Cerebellar cortex (tissue), 1 donor: ENCODE measurements around the gene SCD.
"Not testable (repeated sequence)": the region's sequence is repeated elsewhere in the genome, so short reads cannot be mapped to it uniquely, and the experiment has no call there.

Experiments
- DNase-seq: peaks from one replicate; pipeline ENCODE4 v3.0.0-alpha.2; 2015; ENCODE audit warnings: low spot score

The SCD gene

DNA sequence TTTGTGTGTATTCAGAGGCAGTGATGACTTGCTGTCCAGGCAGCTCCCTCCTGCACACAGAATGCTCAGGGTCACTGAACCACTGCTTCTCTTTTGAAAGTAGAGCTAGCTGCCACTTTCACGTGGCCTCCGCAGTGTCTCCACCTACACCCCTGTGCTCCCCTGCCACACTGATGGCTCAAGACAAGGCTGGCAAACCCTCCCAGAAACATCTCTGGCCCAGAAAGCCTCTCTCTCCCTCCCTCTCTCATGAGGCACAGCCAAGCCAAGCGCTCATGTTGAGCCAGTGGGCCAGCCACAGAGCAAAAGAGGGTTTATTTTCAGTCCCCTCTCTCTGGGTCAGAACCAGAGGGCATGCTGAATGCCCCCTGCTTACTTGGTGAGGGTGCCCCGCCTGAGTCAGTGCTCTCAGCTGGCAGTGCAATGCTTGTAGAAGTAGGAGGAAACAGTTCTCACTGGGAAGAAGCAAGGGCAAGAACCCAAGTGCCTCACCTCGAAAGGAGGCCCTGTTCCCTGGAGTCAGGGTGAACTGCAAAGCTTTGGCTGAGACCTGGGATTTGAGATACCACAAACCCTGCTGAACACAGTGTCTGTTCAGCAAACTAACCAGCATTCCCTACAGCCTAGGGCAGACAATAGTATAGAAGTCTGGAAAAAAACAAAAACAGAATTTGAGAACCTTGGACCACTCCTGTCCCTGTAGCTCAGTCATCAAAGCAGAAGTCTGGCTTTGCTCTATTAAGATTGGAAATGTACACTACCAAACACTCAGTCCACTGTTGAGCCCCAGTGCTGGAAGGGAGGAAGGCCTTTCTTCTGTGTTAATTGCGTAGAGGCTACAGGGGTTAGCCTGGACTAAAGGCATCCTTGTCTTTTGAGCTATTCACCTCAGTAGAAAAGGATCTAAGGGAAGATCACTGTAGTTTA lies 15.8 kb downstream of the SCD start:
- DNase-seq, result peak; percentile 63

DNA sequence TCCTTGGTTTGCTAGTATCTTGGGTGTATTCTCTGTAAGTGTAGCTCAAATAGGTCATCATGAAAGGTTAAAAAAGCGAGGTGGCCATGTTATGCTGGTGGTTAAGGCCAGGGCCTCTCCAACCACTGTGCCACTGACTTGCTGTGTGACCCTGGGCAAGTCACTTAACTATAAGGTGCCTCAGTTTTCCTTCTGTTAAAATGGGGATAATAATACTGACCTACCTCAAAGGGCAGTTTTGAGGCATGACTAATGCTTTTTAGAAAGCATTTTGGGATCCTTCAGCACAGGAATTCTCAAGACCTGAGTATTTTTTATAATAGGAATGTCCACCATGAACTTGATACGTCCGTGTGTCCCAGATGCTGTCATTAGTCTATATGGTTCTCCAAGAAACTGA lies 17.1 kb downstream of the SCD start:
- DNase-seq, result peak; percentile 47

DNA sequence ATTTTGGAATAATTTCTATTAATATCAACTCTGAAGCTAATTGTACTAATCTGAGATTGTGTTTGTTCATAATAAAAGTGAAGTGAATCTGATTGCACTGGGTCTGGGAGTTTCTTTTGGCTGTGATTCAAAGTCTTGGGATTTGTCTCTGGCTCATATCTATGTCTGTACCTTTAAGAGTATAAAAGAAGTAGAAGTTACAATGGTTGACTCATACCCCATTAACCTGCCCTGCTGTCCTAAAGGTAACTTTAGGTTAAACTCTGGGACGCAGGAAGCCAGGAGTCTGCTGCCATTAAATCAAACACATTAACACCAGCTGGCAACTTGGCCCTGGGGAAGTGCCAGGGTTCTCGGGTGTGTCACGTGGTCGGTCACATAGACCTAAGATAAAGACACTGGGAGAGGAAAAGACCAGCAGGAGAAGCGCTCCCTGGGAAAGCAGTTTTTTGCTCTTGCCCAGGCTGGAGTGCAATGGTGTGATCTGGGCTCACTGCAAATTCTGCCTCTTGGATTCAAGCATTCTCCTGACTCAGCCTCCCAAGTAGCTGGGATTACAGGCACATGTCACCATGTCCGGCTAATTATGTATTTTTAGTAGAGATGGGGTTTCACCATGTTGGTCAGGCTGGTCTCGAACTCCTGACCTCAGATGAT lies 17.8 kb downstream of the SCD start:
- DNase-seq, result peak; percentile 87

DNA sequence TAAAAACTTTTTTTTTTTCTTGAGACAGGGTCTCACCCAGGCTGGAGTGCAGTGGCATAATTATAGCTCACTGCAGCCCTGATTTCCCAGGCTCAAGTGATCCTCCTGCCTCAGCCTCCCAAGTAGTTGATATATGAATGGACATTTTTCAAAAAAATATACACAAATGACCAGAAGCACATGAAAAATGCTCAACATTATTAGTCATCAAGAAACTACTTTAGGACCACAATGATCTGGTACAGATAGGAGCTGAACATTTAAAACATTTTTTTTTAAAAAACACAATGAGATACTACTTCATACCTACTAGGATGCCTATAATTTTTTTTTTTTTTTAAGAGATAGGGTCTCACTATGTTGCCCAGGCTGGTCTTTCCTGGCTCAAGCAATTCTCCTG lies 21.7 kb downstream of the SCD start:
- no peak for DNase-seq

DNA sequence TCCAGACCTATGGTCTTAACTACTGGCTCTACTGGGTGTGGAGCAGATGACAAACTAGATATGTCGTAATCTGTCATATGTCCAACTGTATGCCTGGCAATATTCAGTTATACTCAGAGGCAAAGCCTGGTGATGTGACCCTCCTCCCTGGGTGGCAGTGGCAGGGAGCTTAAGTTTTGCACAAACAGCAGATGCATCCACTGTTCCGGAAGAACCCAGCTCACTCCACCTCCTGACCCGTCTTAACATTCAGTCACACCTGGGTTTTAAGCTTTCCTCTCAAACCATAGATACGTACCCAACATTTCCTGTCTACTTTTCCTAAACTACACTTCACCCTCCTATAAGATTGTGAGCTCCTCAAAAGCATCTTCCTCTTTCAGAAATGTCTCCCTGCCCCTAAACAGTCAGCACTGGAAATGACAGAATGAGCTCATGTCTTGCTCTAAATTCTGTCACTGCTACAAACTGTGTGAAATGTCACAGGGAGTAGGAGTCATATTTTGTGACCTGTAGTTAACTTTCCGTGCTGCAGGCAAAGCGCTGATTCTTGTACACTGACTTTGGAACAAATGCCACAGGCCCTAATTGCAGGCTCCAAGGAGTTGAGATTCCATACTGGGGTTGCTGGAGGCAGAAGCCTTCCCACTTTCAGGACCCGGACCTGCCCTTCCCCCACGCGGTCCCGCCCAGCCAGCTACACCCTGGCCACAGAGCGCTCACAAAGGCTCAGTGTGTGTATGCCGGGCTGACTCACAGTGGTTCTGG lies 23.9 kb downstream of the SCD start:
- peak; percentile 77 for DNase-seq

DNA sequence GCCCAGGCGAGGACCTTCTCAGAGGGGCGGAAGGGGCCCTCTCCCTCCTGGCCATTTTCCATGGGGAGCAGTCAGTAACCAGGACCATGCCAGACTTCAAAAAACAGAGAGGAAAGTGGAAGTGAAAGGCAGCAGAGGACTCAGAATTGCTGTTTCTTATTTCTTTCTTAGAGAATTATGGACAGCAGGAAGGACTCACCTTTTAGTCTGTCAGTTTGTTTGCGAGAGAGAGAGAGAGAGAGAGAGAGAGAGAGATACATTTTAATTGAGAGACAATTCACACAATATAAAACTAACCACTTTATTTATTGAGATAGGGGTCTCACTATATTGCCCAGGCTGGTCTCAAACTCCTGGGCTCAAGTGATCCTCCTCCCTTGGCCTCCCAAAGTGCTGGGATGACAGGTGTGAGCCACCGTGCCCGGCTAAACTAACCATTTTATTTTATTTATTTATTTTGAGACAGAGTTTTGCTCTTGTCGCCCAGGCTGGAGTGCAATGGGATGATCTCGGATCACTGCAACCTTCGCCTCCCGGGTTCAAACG lies 24.5 kb downstream of the SCD start:
- DNase-seq, result no peak

DNA sequence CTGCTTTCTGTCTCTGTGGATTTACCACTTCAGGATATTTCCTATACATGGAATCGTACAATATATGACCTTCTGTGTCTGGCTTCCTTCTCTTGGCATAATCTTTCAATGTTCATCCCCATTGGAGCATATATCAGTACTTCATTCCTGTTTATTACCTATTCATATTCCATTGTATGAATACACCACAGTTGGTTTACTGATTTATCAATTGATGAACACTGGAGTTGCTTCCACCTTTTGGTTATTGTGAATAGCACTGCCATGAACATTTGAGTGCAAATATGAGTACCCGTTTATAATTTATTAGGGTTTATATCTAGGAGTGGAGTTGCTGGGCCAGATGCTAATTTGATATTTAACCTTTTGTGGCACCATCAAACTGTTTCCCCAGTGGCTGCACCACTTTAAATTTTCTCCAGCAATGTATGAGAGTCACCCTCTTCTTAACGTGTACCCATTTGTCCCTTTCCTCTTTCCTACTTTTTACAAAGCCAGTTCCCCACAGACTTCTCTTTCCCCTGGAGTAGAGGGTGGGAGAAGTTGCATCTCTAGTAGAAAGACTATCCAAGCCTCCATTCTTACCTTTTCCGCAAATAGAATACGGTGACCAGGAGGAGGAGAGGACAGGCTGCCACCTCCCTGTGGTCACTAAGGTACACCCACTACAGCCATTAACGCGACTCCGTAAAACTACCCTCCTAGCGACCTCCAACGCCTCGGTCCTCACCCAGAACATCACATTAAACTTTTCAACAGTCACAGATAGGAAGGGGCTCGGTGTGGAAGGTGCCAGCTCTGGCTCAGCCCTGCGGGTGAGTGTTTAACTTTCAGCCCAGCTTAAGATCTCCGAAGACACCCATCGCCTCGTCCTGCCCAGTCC lies 25.6 kb downstream of the SCD start:
- no peak for DNase-seq

DNA sequence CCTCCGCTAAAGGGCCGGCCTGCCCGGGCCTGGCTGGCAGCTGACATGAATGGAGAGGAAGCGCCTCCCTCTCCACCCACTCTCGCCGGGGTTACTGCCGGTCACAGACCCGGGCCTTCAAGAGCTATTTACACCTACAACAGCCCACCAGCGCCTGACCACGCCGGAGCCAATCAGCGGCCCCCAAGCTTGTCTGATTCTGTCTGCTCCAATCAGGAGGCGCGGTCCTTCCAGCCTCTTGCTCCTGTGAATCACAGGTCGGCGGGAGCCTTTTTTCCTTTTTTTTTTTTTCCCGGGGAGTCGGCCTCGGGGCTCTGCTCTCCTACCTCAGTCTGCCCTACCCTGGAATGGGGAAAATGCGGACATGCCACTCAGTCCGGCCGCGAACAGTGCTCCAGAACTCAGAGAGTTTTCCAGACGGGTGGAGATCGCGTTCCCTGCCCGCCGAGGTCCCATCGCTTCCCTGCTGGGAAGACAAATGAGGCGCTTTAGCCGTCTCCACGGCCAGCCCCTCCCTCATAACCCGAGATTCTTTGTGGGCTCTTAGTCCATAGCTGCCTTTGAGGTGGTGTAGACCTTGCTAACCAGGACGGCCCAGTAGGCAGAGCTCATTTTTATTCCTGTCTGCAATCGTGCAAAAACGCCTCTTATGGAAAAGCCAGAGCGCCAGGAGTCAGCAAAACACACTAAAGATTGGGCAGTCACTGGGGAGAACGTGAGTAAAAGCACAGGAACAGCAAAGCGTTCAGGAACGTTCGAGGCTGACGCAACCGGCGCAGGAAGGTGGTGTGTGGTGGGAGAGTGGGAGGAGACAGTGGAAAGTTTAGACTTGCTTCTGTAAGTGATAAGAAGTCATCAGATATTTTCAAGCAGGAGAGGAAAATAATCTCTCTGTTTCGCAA lies 26.5 kb downstream of the SCD start:
- peak; percentile 99 for DNase-seq

DNA sequence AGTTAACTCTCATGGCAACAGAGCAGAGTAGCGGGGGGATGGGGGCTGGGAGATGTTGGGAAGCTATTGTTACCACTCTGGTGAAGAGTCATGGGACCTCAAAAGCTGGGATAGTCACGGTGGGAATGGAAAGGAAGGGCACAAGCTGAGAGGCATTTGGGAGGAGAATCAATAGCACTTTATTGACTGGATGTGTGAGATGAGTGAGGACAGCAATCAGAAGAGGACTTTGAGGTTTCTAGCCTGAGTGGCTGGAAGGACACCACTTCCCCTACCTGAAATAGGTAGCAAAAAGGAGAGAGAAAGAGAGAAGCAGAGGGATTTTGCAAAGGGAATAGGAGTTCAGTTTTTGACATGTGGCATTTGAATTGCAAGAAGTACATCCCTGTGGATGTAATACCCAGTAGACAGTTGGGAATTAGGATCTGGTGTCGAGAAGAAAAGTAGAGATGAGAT lies 27.2 kb downstream of the SCD start:
- no peak for DNase-seq

DNA sequence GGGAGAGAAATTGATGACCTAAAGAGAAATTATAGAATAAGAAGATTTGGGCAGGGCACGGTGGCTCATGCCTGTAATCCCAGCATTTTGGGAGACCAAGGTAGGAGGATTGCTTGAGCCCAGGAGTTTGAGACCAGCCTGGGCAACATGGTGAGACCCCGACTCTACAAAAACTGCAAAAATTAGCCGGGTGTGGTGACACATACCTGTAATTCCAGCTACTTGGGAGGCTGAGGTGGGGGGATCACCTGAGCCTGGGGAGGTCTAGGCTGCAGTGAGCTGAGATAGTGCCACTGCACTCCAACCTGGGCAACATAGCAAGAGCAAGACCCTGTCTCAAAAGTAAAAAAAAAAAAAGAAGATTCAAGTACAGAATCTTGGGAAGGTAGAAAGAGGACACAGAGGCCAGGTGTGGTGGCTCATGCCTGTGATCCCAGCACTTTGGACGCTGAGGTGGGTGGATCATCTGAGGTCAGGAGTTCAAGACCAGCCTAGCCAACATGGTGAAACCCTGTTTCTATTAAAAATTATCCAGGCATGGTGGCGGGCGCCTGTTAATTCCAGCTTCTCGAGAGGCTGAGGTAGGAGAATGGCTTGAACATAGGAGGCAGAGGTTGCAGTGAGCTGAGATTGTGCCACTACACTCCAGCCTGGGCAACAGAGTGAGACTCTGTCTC lies 27.8 kb downstream of the SCD start:
- not testable (repeated sequence) for DNase-seq

DNA sequence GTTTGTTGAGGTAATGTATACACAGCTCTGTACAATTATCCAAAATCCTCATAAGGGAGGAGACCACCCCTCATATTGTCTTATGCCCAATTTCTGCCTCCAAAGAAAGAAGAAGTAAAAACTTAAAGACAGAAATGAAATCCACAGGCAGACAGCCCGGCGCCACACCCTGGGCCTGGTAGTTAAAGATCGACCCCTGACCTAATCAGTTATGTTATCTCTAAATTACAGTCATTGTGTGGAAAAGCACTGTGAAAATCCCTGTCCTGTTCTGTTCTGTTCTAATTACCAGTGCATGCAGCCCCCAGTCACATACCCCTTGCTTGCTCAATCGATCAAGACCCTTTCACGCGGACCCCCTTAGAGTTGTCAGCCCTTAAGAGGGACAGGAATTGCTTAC lies 29.6 kb downstream of the SCD start:
- DNase-seq, result peak; percentile 29

DNA sequence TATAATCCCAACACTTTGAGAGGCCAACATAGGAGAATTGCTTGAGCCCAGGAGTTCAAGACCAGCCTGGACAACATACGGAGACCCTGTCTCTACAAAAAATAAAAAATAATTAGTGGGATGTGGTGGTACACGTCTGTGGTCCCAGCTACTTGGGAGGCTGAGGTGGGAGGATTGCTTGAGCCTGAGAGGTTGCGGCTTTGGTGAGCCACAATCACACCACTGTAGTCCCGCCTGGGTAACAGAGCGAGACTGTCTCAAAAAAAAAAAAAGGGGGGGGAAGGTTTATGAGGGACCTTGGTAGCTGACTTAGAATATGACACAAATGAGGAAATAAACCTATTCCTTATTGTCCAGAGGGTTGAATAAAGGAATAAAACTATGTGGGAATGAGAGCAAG lies 30.8 kb downstream of the SCD start:
- no peak for DNase-seq

DNA sequence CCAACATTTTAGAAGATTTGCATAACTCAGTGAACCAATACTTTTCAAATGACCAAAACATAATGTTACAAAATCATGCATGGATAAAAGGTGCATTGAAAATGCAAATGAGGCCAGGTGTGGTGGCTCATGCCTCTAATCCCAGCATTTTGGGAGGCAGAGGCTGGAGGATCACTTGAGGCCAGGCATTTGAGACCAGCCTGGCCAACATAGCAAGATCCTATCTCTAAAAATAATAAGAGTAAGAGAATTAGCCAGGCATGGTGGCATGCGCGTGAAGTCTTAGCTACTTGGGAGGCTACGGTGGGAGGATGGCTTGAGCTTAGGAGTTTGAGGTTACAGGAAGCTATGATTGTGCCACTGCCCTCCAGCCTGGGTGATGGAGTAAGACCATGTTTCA lies 33.4 kb downstream of the SCD start:
- no peak for DNase-seq

DNA sequence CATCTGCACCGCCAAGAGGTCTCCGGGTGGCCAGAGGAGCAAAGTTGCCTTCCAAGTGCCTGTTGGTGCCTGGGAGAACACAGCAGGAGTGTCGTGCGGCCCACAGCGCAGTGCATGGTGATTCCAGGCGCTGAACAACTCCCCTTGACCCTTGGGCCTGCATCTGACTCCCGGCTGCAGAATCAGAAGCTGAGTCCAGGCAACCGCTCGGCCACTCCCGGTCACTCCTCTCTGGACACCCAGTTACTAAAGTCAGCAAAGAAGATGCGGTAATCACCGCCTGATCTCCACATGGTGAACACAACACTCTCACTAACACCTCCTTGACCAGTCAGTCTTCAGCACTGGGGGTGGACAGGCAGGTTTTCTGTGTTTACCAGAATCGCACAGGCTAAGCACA lies 35.5 kb downstream of the SCD start:
- no peak for DNase-seq

DNA sequence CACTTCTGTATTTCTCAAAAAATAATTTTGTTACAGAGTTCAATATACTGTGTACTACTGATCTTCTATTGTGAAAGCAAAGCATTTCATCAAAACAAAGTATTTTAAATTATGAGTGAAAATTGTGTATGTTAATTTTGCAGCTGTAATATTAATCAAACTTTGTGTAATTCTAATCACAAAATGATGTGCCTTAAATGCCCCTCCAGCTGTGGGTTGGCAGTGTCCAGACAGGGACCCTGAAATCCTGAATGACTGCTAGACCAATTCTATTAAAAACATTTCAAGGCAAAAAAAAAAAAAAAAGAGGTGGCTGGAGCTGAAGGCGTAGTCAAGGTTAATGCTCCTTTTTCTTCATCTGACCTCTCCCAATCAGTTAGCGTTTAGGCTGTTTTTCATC lies 36.2 kb downstream of the SCD start:
- no peak for DNase-seq

DNA sequence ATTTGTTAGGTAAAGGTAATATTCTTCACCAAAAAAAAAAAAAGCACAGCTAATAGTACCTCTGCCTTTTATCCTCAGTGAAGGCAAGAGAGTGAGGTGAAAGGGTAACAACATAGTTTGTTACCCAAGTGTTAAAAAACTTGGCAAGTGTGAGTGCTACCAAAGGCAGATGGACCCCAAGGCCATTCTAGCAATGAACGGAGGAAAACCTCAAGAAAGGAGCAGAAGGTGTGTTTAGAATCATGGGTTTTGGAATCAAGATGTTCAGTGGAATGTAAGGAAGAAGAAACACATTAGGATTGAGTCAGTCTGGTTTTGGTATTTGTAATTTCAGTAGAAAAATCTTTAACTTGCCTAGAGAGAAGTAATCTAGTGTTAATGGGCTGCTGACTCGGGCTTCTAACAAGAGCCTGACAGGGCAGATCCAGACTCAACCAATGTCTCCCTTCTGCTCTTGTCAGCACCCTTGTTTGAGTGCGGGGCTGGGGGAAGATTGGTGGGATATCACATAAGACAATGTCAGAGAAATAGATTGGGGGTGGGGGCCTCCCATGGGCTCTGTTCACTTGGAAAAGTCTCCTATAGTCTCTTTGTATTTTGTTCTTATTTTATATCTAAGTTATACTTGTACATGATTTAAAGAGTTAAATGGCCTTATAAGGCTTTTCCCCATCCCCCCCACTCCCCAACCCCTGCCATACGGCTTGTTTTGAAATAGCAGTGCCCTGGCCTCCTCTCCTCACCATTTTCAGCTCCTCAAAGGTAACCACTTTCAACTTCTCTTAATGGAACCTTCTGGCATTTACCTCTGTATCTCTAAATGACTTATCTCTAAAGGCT lies 44.4 kb downstream of the SCD start:
- DNase-seq, result no peak

DNA sequence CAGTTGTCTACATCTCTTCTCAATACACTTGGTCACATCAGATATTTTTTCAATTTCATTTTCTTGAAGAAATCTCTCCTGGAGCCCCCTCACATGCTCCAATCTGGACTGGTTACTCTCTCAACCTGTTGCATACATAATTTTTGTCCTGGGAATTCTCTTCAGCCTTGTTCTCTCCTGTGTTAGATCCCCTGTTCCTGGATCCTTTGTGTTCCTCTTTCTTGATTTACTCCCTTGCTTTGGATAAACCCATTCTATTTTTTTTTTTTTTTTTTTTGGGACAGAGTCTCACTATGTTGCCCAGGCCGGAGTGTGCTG lies 45.6 kb downstream of the SCD start:
- DNase-seq, result no peak

DNA sequence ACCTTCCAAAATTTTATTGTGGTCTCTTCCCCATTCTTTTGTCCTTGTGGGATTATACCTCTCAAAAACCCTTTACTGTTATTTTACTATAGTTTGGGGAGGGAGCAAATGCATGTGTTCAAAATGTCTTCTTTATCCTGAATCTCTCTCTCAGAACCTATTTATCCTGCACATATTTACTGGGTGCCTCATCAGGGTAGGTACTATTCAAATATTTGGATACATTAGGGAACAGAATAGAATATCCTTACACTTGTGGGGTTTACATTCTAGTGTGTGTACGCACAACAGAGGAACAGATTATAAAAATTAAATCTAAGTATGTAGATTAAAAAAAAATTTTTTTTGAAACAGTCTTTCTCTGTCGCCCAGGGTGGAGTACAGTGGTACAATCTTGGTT lies 48.6 kb downstream of the SCD start:
- DNase-seq, result no peak

DNA sequence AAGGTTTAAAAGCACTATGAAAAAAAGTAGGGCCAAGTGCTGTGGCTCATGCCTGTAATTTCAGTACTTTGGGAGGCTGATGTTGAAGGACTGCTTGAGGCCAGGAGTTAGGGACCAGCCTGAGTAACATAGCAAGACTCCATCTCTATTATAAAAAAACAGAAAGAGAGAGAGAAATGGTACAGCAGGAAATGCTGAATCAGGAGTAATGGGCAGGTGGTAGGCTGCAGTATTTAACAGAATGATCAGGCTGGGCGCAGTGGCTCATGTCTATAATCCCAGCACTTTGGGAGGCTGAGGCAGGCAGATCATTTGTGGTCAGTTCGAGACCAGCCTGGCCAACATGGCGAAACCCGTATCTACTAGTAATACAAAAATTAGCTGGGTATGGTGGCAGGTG lies 49.6 kb downstream of the SCD start:
- DNase-seq, result no peak
